HG02852 (cell line): ENCODE data around the gene TXNL1.

ENCODE experiments used
- ATAC-seq: cut with Tn5 transposase; IDR thresholded peaks from one replicate; pipeline ENCODE4 v1.9.1; 2021; ENCODE audit warnings: mild to moderate bottlenecking, moderate library complexity; ENCODE audit not compliant: unreplicated experiment

Gene TXNL1

DNA sequence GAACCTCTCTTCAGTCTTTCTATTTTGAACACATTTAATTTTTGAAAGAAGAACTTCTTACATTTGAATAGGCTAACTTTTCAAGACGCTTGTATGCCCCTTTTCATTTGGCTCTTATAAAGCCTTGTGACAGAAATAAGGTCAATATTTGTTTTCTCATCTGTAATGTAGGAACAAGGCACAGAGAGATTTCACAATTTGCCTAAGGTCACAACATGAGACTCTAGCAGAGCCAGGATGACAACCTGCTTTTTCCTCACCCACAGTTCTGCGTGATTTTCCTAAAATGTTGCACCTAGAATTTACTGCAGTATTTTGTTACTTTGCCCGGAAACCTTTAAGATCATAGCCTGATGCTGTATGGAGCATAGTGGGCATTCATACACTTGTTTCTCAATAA is 67.4 kb downstream of the TXNL1 start:
- no peak for ATAC-seq

DNA sequence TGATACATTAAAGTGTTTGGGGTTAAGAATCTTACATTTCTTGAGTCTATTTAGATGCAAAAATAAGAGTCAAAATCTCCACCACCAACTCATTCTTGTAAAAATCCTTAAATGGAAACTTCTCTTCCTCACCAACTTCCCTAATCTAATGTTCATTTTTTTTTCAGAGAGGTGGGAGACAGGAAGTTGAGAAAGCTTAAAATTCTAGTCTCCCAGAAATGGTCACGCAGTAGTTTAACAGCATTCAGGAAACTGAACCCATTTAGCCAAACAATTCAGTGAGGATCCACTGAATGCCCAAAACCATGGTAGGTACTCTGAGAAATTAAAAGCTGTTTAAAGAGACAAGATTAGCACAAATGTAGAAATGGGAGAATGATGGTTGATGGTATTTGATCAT is 69.0 kb downstream of the TXNL1 start:
- no peak for ATAC-seq

DNA sequence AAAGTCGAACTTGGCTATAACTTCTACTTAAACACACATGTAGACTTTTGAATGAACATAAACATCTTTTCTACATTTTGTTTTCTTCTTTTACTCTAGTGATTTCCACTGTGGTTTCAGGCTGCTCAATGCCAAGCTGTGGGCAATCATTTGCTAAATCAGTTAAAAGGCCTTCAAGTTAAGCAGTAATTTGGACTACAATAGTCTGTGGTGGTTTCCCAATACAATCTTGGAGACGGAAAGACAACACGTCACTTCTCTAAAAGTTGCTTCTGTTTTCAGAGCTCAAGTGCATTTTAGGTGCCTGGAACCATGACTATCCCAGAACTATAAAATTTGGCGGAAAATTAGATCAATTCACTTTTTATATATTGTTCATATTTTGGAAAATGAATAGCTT is 69.4 kb downstream of the TXNL1 start:
- ATAC-seq, result no peak

DNA sequence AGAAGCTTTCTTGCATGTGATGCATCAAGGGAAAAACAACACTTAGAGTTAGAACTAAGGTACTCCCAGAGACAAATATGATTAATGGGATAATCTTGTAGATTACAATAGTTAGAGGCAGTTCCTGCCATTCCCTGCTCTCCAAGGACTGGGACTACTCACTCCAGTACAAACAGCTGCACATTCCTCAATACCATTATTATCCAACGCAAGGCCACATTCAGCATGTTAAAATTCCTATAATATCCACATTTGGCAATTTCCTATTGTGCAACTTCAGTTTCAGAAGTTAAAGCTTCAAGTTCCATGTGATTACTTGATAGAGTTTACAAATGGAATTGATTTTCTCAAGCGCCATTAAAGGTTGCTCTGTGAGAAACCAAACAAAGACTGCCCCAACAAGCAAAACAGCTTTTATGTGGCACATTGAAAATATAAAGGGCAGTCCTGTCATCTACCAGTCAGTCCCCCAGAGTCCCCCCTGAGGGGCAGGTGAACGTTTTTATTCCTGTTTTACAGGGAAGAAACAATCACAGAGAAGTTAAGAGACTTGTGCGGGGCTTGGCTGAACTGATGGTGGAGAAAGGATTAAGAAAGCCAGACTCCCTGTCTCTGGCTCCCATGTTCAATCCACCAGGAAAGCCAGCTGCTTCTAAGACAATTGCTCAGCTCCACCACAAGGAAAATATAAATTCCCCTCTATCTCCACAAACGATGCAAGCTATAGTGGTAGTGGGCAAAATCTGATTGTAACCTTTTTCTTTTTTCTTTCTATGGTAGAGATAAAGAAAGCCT is 72.6 kb downstream of the TXNL1 start:
- no peak for ATAC-seq

DNA sequence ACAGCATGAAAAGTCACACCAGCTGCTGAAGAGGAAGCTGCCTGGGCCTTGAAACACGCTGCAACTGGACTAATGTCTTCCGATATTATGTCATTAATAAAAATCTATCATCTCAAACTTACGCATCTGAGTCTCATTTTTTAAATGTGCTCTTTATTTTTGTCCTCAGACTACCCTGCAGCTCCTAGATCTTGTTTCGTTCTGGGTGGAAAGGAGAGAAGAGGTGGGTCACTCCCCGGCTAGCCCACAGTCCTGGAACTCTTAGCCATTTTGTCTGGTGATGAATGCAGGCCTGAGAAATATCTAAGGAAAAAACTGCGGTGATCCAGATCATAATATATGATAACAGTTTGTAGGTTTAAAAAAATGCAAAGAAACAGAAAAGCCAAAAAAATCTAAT is 73.3 kb downstream of the TXNL1 start:
- no peak for ATAC-seq

DNA sequence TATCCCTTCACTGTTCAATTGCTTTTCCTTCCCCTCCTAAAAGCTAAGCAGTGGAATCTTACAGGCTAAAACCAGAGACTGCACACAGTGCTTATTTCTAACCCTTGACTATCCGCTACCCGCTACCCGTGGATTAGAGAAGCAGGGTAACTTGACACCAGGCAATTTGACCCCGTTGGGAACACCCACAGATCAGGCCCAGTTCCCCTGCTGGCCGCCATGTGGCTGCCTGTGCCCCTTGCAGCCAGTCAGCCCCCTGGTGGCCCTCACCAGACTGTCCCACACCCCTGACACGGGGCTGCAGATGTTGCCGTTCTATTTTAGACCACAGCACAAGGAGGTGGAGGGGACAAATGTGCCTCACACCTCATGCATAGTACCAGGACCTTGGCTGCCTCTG is 74.8 kb downstream of the TXNL1 start:
- no peak for ATAC-seq

DNA sequence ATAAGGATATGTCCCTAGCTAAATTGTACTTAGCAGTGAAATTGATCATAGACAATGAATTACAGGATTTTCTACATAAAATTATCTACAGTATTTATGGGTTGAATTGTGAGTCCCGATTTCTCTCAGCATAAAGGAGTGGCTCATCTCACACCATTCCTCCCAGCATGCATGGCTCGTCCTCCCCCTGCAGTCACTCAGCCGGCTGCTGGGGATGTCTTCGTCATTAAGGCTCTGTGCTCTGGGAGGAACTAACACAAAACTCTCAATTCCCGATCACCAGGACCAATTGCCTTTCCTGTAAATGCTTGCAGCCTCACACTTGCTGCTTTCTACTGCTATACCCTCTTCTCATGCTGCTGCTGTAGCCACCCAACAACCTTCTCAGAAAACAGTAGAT is 75.9 kb downstream of the TXNL1 start:
- no peak for ATAC-seq

DNA sequence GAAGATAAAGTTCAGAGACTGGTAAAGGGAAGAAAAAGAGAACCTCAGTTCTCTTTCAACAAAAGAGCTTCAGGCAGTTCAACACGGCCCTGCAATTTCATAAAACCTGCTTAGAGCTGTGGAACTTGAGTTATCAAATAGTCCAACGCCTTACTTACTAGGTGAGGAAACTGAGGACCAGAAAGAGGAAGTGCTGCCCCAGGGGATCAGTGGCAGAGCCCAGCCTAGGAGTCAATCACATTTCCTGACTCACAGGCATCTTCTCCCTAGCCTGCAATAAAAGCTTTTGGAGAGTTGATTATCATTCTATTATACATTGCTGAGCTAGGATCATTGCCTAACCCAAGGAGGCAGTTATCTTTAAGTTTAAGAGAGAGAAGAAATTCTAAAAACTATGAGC is 77.4 kb downstream of the TXNL1 start:
- no peak for ATAC-seq

DNA sequence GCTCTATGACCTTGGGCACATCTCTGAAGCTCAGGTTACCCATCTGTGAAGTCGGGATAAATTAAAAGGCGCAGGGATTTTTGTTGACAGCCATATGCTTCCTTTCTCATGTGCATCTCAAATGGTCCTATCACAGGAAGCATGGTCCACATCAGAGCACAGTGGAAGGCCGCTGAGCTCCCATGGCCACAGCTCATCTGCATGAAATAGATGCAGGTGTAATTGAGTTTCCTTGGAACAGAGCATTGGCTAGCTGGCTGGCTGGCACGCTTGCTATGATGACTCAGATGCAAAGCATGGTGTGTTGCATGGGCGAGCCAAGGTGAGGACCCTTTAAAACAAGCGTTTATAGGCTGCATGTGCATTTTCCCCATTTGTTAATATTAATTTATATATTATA is 79.3 kb downstream of the TXNL1 start:
- no peak for ATAC-seq

DNA sequence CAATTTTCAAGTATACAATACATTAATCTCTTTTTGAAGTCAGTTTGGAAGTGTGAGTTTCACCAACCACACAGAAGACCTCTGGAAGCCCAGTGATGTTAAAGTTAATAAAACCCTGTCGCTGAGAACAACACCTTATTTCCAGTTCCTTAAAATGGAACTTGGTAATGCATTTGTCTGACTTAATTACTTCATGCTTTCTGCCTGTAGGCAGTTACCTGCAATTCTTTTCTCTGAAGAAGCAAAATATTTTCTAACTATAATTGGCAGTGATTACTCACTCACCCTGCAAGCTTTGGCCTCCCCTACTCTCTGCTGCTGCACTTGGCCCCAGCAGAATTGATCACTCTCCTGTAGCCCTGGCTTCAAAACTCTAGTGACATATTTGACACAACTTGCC is 81.5 kb downstream of the TXNL1 start:
- no peak for ATAC-seq

DNA sequence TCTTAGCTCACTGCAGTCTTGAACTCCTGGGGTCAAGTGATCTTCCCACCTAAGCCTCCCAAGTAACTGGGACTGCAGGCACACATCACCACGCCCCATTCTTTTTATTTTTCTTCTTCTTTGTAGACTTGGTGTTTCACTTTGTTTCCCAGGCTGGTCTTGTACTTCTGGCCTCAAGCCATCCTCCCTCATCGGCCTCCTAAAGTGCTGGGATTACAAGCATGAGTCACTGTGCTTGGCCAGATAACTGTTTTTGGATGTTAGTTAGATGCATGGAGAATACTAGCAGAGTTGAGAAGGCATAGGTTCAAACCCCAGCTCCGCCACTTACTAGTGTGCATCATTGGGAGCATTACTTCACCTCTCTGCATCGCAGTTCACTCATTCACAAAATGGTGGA is 88.3 kb downstream of the TXNL1 start:
- no peak for ATAC-seq
